Activated naive CD8-positive, alpha-beta T cell treated with anti-CD3 and anti-CD28 coated beads, Interleukin-2, amount 50 U/mL, for 24 hours (primary cell): Measurements from ENCODE around the gene ARRDC4.

Source experiments
- ATAC-seq: fragments of 150-1000 bp; cut with Tn5 transposase; one replicate; pipeline ENCODE4 v1.10.0; 2021
- DNase-seq: peaks from one replicate; pipeline ENCODE4 v3.0.0; 2021
- H3K27ac Mint-ChIP-seq: one replicate; pipeline ENCODE4 v1.8.0; 2021; ENCODE audit warnings: mild to moderate bottlenecking, mixed read lengths
- H3K27me3 Mint-ChIP-seq: one replicate; pipeline ENCODE4 v1.8.0; 2021; ENCODE audit warnings: mixed read lengths
- H3K36me3 Mint-ChIP-seq: one replicate; pipeline ENCODE4 v1.8.0; 2021; ENCODE audit warnings: low read depth, mixed read lengths
- H3K4me1 Mint-ChIP-seq: one replicate; pipeline ENCODE4 v1.8.0; 2021; ENCODE audit warnings: mixed read lengths
- H3K4me3 Mint-ChIP-seq: one replicate; pipeline ENCODE4 v1.8.0; 2021; ENCODE audit warnings: mild to moderate bottlenecking, moderate library complexity, mixed read lengths
- H3K9me3 Mint-ChIP-seq: one replicate; pipeline ENCODE4 v1.8.0; 2021; ENCODE audit warnings: mixed read lengths

Gene ARRDC4

DNA sequence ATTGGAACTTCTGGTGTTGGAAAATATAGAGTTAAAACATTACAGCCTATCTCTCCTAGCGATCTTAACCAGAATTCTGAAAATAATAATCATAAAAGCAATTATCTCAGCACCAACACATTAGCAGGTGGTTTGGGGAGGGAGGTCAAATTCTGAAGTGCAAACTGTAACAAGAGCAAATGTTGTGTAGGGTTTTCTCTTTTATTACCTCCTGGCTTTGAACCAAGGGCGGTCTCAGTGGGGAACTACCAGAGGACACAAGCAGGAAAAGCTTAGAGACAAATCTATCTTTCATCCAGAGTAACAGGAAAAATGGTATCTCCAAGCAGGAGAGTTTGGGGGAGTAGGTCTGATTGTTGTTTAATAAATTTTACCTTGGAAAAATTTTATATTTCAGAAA lies 5.5 kb upstream of the ARRDC4 start:
- Mint-ChIP-seq H3K36me3 (no peaks in the 10 kb centered on the region), H3K27ac (no peak overlapping the region), H3K4me1 (peaks cover 7% of the 10 kb centered on the region), H3K27me3 (peaks cover 2% of the 10 kb centered on the region), H3K4me3 (no peak overlapping the region), H3K9me3 (no peaks in the 10 kb centered on the region)
- no peak for ATAC-seq
- no peak for DNase-seq

DNA sequence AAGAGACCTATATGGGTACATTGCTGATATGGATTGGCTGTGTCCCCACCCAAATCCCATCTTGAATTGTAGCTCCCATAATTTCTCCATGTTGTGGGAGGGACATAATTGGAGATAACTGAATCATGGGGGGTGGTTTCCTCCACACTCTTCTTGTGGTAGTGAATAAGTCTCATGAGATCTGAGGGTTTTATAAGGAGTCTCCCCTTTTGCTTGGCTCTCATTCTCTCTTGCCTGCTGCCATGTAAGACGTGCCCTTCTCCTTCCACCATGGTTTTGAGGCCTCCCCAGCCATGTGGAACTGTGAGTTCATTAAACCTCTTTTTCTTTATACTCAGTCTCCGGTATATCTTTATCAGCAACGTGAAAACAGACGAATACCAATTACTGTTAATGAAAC lies 5.0 kb upstream of the ARRDC4 start:
- H3K4me1 Mint-ChIP-seq: peaks cover 10% of the 10 kb centered on the region
- H3K27ac Mint-ChIP-seq: no peak overlapping the region
- H3K27me3 Mint-ChIP-seq: peaks cover 5% of the 10 kb centered on the region
- no peaks in the 10 kb centered on the region for H3K9me3 Mint-ChIP-seq
- DNase-seq: no peak
- H3K4me3 Mint-ChIP-seq: no peak overlapping the region
- peaks cover 3% of the 10 kb centered on the region for H3K36me3 Mint-ChIP-seq
- ATAC-seq: no peak

DNA sequence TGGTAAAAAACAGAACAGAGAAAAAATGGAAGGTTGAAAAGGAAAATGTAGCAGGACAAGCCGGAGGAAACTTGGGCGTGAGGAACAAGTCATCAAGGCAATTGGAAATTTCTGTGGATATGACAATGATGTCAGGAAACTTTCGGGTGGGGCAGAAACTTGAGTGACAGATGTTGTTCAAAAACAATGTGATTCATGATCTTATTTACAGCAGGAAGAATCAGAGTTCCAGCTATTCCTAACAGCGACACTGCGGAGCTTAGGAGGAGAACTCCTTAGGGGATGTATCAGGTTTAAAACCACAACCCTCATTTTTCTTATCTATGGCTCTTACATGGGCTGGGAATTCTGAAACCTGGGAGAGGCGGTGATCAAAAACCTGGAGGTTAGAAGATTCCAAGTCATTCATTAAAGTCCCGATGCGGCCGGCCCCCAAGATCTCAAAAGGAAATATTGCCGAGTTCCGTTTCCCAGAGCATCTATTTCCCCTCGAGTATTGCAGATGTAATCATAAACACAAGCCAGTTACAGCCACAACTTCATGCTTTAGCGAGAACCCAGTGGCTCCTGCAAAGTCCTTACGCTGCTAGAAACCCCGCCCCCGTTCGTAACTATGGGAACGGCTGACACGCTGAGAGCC lies 659 bp upstream of the ARRDC4 start:
- Mint-ChIP-seq H3K27ac (peak overlapping the region; percentile 94), H3K4me3 (peak overlapping the region; percentile 78), H3K27me3 (peaks cover 5% of the 10 kb centered on the region), H3K9me3 (no peaks in the 10 kb centered on the region), H3K36me3 (peaks cover 3% of the 10 kb centered on the region), H3K4me1 (peaks cover 20% of the 10 kb centered on the region)
- no peak for ATAC-seq
- no peak for DNase-seq

DNA sequence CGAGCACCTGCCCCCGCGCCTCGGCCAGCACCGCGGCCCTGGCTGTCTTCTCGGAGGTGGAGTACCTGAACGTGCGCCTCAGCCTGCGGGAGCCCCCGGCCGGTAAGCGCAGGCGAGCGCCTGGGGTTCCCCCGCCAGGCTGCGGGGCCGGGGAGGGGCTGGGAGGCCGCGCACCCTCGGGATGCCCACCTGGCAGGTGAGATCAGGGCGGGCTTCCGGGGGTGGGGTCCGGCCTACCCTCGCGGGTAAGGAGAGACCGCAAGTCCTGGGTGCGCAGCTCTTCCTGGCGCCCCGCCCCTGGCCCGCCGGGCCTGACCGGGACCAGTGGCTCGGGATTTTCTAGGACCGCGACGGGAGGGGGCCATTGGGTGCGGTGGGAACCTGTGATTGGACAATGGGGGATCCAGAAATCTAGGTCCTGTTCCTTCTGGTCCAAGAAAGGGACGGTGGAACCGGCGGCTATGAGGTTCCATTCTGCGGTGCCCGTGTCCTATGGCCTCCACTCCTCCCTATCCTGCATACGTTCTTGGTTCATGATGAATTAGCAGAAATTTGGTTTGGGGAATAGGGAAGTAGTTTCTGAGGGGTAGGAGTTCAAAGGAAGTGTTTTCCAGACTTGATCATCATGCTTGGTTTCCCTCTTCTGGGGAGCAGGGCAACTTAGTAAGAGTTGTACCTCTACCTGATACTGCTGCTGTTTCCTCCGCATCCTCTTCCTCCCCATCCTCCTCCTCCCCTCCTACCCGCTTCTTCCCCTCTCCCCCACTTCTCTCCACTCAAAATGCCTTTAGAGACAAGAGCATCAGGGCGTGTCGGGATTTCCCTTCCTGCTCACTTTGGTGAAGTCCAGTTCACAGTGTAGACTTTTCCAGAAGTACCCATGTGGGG lies 808 bp downstream of the ARRDC4 start:
- peaks cover 20% of the 10 kb centered on the region for H3K4me1 Mint-ChIP-seq
- no peak overlapping the region for H3K27ac Mint-ChIP-seq
- peak overlapping the region; percentile 78 for H3K4me3 Mint-ChIP-seq
- H3K9me3 Mint-ChIP-seq: no peaks in the 10 kb centered on the region
- ATAC-seq (no peak), DNase-seq (peak; percentile 11)
- peaks cover 3% of the 10 kb centered on the region for H3K36me3 Mint-ChIP-seq
- H3K27me3 Mint-ChIP-seq: peaks cover 5% of the 10 kb centered on the region

DNA sequence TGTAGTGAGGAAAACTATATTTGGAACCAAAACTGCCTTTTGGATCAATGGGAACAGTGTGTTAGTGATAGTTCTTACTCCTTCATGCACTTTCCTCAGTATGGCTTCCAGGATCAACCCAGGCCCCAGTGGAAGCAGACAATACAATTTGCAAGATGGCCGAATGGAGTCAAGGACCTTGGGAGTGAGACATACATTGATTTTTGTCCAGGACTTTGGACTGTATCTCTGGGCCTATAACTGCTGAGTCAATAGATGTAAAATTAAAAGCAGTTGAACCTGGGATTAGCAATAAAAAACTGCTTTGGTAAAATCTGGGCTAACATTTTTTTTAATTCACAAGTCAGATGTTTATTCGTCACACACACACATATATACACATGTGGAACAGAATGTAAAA lies 1.8 kb downstream of the ARRDC4 start:
- Mint-ChIP-seq H3K9me3 (no peaks in the 10 kb centered on the region), H3K27me3 (peaks cover 5% of the 10 kb centered on the region), H3K27ac (no peak overlapping the region), H3K36me3 (peaks cover 4% of the 10 kb centered on the region), H3K4me1 (peaks cover 20% of the 10 kb centered on the region), H3K4me3 (no peak overlapping the region)
- ATAC-seq: no peak
- DNase-seq: no peak

DNA sequence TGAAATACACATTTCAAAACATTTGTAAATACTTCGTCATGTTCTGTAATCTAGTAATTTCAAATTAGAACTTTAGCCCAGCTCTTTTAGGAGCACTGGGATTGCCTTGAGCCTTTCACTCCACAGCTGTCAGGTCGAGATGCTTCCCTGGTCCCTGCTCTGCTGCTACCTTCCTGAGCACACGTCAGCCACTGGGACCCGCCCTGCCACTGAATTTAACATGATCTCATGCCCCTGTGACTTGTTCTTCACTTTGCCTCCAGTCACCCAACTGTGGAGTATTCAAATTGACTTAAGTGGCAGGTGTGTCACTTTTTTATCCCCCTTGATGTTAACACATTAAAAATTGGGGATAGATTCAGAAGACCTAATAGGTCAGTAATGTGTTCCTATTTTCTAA lies 3.3 kb downstream of the ARRDC4 start:
- H3K4me1 Mint-ChIP-seq: peaks cover 20% of the 10 kb centered on the region
- no peak overlapping the region for H3K27ac Mint-ChIP-seq
- ATAC-seq: no peak
- H3K36me3 Mint-ChIP-seq: peaks cover 5% of the 10 kb centered on the region
- peaks cover 5% of the 10 kb centered on the region for H3K27me3 Mint-ChIP-seq
- no peaks in the 10 kb centered on the region for H3K9me3 Mint-ChIP-seq
- H3K4me3 Mint-ChIP-seq: no peak overlapping the region
- DNase-seq: no peak

DNA sequence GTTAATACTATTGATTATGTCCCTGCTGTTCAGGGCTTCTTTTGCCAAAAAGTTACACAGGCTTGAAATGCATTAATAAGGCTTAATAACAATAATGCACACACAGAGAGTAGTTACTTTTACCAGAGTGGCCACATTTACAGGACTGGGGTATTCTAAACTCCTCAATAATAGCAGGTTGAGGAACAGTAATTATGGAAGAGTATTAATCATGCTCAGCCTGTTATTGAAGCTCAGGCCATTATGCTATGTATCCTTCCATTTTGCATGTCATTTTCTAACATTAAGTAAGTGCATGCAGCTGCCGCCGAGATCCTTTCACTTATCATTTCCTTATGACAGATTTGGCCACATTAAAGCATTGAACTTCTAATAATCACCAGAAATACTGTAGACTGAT lies 5.7 kb downstream of the ARRDC4 start:
- no peak for ATAC-seq
- no peak for DNase-seq
- H3K27me3 Mint-ChIP-seq: no peaks in the 10 kb centered on the region
- H3K4me1 Mint-ChIP-seq: peaks cover 10% of the 10 kb centered on the region
- peaks cover 6% of the 10 kb centered on the region for H3K36me3 Mint-ChIP-seq
- no peak overlapping the region for H3K4me3 Mint-ChIP-seq
- no peaks in the 10 kb centered on the region for H3K9me3 Mint-ChIP-seq
- no peak overlapping the region for H3K27ac Mint-ChIP-seq

DNA sequence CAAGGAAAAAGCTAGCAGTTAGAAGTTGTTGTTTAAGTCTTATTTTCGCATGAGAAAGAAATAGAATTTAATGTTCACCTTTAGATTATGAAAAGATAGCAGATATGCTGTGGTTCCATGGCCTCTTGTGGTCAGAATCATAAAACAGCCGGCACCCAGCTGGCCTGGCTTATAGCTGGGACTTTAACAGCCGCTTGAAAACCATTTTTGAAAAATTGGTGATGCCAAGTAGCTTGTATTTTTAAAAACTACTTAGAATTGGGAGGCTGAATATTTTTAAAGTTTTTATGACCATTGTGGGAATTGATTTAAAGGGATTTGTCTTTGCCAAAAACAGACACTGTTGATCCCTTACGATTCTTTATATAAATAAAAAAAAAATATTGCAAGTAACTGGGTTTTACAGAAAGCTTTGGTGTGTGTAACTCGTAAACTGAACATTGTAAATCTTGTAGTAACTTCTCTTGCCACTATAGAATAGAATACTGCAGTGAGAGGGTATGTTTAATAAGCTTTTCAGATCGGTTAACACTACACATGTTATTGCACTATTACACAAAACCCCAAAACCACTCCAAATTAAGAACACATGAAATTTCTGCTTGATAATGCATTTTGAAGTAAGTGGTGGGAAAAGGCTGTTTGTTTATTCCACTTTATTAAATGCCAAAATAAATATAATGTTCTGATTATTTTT lies 6.6 kb downstream of the ARRDC4 start:
- ATAC-seq (no peak), DNase-seq (no peak)
- Mint-ChIP-seq H3K36me3 (peaks cover 10% of the 10 kb centered on the region), H3K27me3 (no peaks in the 10 kb centered on the region), H3K4me3 (no peak overlapping the region), H3K27ac (no peak overlapping the region), H3K4me1 (peaks cover 4% of the 10 kb centered on the region), H3K9me3 (no peaks in the 10 kb centered on the region)

DNA sequence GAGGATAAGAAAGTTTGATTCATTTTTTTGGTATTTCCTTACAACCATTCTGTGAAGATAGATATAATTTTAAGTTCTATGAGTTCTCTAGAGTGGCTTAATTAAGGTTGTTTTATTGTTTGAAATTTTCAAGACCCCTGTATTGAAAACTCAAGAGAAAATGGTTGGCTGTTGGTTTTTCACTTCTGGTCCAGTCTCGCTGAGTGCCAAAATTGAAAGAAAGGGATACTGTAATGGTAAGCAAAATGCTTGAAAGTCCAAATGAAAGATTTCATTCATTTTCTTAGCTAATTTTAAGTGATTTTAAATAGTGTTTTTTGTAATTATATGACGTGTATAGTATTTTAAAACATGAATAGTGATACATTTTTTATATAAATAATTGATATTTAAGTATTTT lies 7.4 kb downstream of the ARRDC4 start:
- no peaks in the 10 kb centered on the region for H3K4me1 Mint-ChIP-seq
- DNase-seq: no peak
- no peak for ATAC-seq
- no peaks in the 10 kb centered on the region for H3K27me3 Mint-ChIP-seq
- no peak overlapping the region for H3K4me3 Mint-ChIP-seq
- H3K27ac Mint-ChIP-seq: no peak overlapping the region
- H3K9me3 Mint-ChIP-seq: no peaks in the 10 kb centered on the region
- H3K36me3 Mint-ChIP-seq: peaks cover 10% of the 10 kb centered on the region

DNA sequence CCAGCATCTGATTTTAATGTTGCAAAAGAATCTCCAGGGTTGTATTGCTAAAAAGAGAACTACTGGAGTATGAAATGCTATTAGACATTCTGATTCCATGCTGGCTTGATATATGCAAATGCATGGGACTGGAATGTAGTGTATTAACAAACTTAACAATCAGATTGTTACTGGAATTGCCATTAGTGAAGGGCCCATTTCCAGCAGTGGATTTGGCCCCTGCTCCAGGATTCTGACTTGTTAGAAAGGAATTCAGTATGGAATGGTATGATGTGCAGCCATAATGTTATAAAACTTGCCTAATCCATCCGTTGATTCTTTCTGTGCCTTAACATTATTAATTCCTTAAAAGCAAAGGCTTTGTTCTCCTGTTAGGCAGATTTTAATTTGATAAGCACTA lies 7.9 kb downstream of the ARRDC4 start:
- Mint-ChIP-seq H3K27me3 (no peaks in the 10 kb centered on the region), H3K4me3 (no peak overlapping the region), H3K4me1 (no peaks in the 10 kb centered on the region), H3K9me3 (no peaks in the 10 kb centered on the region), H3K27ac (no peak overlapping the region), H3K36me3 (peaks cover 10% of the 10 kb centered on the region)
- no peak for DNase-seq
- ATAC-seq: no peak

DNA sequence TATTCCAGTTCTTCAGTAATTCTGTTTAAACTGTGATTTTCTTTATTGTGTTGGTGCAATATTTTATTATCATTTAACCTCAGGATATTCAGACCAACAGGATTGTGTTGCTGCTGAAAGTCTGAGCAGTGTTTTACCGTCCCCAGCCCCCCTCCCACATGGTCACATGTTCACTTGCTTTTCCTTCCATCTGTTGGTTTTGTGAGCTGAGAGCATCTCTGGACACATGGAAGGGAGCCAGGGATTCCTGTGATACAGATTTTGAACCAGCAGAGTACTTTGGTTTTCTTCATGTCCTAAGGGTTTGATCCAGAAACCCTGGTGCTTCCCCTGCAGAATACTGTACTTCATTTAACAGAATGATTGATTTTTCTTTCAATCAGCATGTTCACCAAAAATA lies 11.9 kb downstream of the ARRDC4 start:
- H3K27me3 Mint-ChIP-seq: no peaks in the 10 kb centered on the region

DNA sequence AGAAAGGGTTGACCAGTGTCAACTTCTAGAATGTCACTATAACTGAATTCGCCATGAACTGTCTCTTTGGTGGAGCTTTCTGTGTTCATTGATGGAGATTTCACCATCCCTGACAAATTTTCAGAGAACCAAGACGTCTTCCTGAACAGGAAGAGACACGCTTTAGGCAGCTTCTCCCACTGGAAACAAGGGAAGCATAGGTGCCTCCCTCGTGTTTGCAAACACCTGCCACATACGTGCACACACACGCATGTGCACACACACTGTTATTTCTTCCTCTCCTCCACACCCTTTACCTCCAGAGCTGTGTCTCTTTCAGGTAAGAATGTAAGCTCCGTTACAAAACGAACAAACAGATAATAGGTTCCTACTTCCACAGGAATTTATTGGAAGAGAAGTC lies 15.6 kb downstream of the ARRDC4 start:
- peaks cover 6% of the 10 kb centered on the region for H3K36me3 Mint-ChIP-seq
- H3K4me3 Mint-ChIP-seq: no peak overlapping the region
- DNase-seq: no peak
- no peaks in the 10 kb centered on the region for H3K27me3 Mint-ChIP-seq
- H3K4me1 Mint-ChIP-seq: no peaks in the 10 kb centered on the region
- ATAC-seq: no peak
- H3K27ac Mint-ChIP-seq: no peak overlapping the region
- H3K9me3 Mint-ChIP-seq: no peaks in the 10 kb centered on the region

More for the DNA sequence above, 11.9 kb downstream of the ARRDC4 start:
- ATAC-seq (no peak), DNase-seq (no peak)
- Mint-ChIP-seq H3K27ac (no peak overlapping the region), H3K36me3 (peaks cover 8% of the 10 kb centered on the region), H3K9me3 (no peaks in the 10 kb centered on the region), H3K4me3 (no peak overlapping the region), H3K4me1 (no peaks in the 10 kb centered on the region)

DNA sequence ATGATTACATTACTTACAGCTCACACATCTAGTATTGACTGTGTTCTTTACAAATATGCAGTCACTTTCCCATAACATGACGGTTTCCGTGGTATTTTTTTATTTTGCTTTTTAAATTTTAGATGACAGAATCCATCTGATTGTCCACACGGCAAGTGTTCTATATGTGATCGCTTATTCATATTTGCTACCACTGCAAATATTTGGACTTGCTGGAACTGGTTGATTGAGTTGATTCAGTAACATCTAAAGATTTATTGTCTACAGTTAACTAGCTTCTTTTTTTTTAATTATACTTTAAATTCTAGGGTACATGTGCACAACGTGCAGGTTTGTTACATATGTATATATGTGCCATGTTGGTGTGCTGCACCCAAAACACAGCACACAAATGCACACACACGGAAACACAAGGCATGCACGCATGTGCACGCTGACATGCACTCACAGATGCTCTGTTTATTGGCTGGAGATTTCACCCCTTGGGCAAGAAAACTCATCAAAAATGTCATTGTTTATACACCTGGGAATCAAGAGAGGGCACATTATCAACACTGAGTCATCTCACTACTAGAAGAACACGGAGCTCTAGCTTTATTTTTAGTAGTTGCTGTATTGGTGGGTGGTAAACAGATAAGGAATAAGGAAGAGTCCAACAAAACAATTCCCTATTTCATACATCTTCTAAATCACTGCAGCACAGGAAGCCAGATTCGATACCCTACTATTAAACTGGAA lies 16.4 kb downstream of the ARRDC4 start:
- Mint-ChIP-seq H3K9me3 (no peaks in the 10 kb centered on the region), H3K4me1 (no peaks in the 10 kb centered on the region), H3K27ac (no peak overlapping the region), H3K27me3 (no peaks in the 10 kb centered on the region), H3K36me3 (peaks cover 2% of the 10 kb centered on the region), H3K4me3 (no peak overlapping the region)
- no peak for DNase-seq
- no peak for ATAC-seq

DNA sequence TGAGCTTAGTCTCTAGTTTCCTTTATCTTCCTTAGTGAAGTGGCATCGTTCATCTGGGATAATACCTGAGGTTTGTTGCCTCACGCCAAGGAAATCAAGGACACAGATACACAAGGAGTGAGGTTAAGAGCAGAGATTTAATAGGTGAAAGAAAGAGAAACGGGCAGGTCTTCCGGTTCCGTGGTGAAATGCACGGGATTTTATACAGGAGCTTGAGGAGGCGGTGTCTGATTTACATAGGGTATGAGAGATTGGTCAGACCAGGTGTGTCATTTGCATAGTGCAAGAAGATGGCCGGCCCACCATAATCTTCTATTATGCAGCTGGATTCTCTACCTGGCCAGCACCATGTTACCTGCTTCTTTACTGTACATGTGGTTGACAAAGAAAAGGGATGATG lies 17.2 kb downstream of the ARRDC4 start:
- Mint-ChIP-seq H3K4me3 (no peak overlapping the region), H3K27me3 (no peaks in the 10 kb centered on the region), H3K27ac (no peak overlapping the region), H3K36me3 (no peaks in the 10 kb centered on the region), H3K4me1 (no peaks in the 10 kb centered on the region), H3K9me3 (no peaks in the 10 kb centered on the region)
- no peak for ATAC-seq
- no peak for DNase-seq
